Lung microvascular endothelial cell (primary cell): ENCODE data around the gene MAP3K4. TPM values are rescaled to one million over a fixed set of nuclear protein-coding genes. Genes with fewer than 3 reads are reported as not detected.
A peak's percentile ranks its signal among the peaks of the same experiment; 100 is the strongest.
"Not testable (repeated sequence)": the region's sequence is repeated elsewhere in the genome, so short reads cannot be mapped to it uniquely, and the experiment has no call there.

Experiments used
- DNase-seq, 2 donors: peaks; one replicate each; pipeline versions ENCODE4 v3.0.0 to v3.0.0-alpha.2; 2010; ENCODE audit warnings: low read depth in 2 of 2
- total RNA-seq: library from RNA; depleted of rRNA; stranded (reverse); fragments of >200 nt; gene quantifications from 2 replicates; pipeline ENCODE4 v1.2.1, GENCODE V29; 2014

The MAP3K4 gene
- total RNA-seq, 1 donor from 2014 or later: 16.3 TPM

- DNase-seq: no peak
Observed at GRCh38 chr6:160967351-160967750, 24.2 kb upstream of the MAP3K4 start.

- DNase-seq: no peak
Observed at GRCh38 chr6:160967833-160968232, 23.7 kb upstream of the MAP3K4 start.

GRCh38 chr6:160971171-160971570 lies 20.4 kb upstream of the MAP3K4 start:
- DNase-seq: no peak

- DNase-seq: no peak
Observed at GRCh38 chr6:160972111-160972510, 19.5 kb upstream of the MAP3K4 start.

- DNase-seq: not testable (repeated sequence)
Observed at GRCh38 chr6:160972594-160972993, 19.0 kb upstream of the MAP3K4 start.

- no peak for DNase-seq
Observed at GRCh38 chr6:160973311-160974250, 18.0 kb upstream of the MAP3K4 start.

- DNase-seq: no peak
Observed at GRCh38 chr6:160974304-160974771, 17.2 kb upstream of the MAP3K4 start.

GRCh38 chr6:160975162-160975561 lies 16.4 kb upstream of the MAP3K4 start:
- no peak for DNase-seq

GRCh38 chr6:160975961-160976360 lies 15.6 kb upstream of the MAP3K4 start:
- DNase-seq: not testable (repeated sequence)

- DNase-seq: no peak
Observed at GRCh38 chr6:160978141-160978901, 13.2 kb upstream of the MAP3K4 start.

- no peak for DNase-seq
Observed at GRCh38 chr6:160979061-160979708, 12.4 kb upstream of the MAP3K4 start.

- not testable (repeated sequence) for DNase-seq
Observed at GRCh38 chr6:160983377-160983948, 8.1 kb upstream of the MAP3K4 start.

- DNase-seq: no peak
Observed at GRCh38 chr6:160986851-160987250, 4.7 kb upstream of the MAP3K4 start.

GRCh38 chr6:160987265-160987664 lies 4.3 kb upstream of the MAP3K4 start:
- DNase-seq: no peak

GRCh38 chr6:160990847-160991405 lies 643 bp upstream of the MAP3K4 start:
- peak in 1 of 2 donors; percentile 12 for DNase-seq

GRCh38 chr6:160992061-160992979 lies 751 bp downstream of the MAP3K4 start:
- DNase-seq: peak; percentile 69 to 77

- DNase-seq: no peak
Observed at GRCh38 chr6:160992980-160993314, 1.4 kb downstream of the MAP3K4 start.

GRCh38 chr6:160995271-160995670 lies 3.7 kb downstream of the MAP3K4 start:
- DNase-seq: no peak

- DNase-seq: peak; percentile 60 to 63
Observed at GRCh38 chr6:160996131-160996601, 4.6 kb downstream of the MAP3K4 start.

GRCh38 chr6:160998217-160998616 lies 6.6 kb downstream of the MAP3K4 start:
- DNase-seq: no peak
